Neutrophil (primary cell): ENCODE results near the gene CDK6.

Experiments used
- H3K27ac ChIP-seq: fragments of 200-600 bp; sonication (generic); 2 replicates; pipeline ENCODE4 v1.5.1; 2016; ENCODE audit warnings: mild to moderate bottlenecking, moderate library complexity
- H3K27me3 ChIP-seq: fragments of 200-600 bp; sonication (generic); 2 replicates; pipeline ENCODE4 v1.6.0; 2016; ENCODE audit warnings: mild to moderate bottlenecking
- H3K36me3 ChIP-seq: fragments of 200-600 bp; sonication (generic); 2 replicates; pipeline ENCODE4 v1.5.1; 2017
- H3K4me1 ChIP-seq, 2 experiments: fragments of 200-600 bp in 1 of 2; sonication (generic) in 1 of 2; 1 replicate in 1 of 2; 2 replicates in 1 of 2; pipeline versions ENCODE4 v1.5.1 to v1.6.1; 2013 to 2016; ENCODE audit warnings: low read depth in 1 of 2, low read length in 1 of 2, mild to moderate bottlenecking in 1 of 2, moderate library complexity in 1 of 2; ENCODE audit not compliant: control insufficient read depth in 1 of 2, insufficient read depth in 1 of 2
- H3K4me3 ChIP-seq, 2 experiments: fragments of 200-600 bp in 1 of 2; sonication (generic) in 1 of 2; 1 replicate in 1 of 2; 2 replicates in 1 of 2; pipeline ENCODE4 v1.5.1; 2013 to 2016; ENCODE audit warnings: low read depth in 1 of 2, low read length in 1 of 2, mild to moderate bottlenecking in 1 of 2, moderate library complexity in 1 of 2
- H3K9me3 ChIP-seq: fragments of 200-600 bp; sonication (generic); 2 replicates; pipeline ENCODE4 v1.5.1; 2016
- CTCF ChIP-seq: fragments of 200-600 bp; sonication (generic); IDR thresholded peaks from 2 replicates; pipeline ENCODE4 v1.5.1; 2016; ENCODE audit warnings: antibody characterized with exemption

The CDK6 gene

GRCh38 chr7:92694211-92694610, 142.2 kb downstream of the CDK6 start:
- Histone ChIP-seq H3K27ac (no peak overlapping the region), H3K4me3 (no peak overlapping the region), H3K4me1 (peaks cover 3 to 13% of the 10 kb centered on the region in 2 experiments), H3K36me3 (no peaks in the 10 kb centered on the region), H3K27me3 (no peaks in the 10 kb centered on the region), H3K9me3 (no peaks in the 10 kb centered on the region)
- TF ChIP-seq CTCF, result no peak

- peaks cover 3 to 13% of the 10 kb centered on the region in 2 experiments for H3K4me1 ChIP-seq
- no peak overlapping the region for H3K4me3 ChIP-seq
- TF ChIP-seq CTCF, result no peak
- no peaks in the 10 kb centered on the region for H3K36me3 ChIP-seq
- H3K9me3 ChIP-seq, result no peaks in the 10 kb centered on the region
- no peak overlapping the region for H3K27ac ChIP-seq
- H3K27me3 ChIP-seq, result no peaks in the 10 kb centered on the region
Measured at GRCh38 chr7:92693519-92693918, 142.9 kb downstream of the CDK6 start.

- Histone ChIP-seq H3K4me3 (no peak overlapping the region), H3K27ac (no peak overlapping the region), H3K27me3 (no peaks in the 10 kb centered on the region), H3K9me3 (no peaks in the 10 kb centered on the region), H3K4me1 (peaks cover 3 to 13% of the 10 kb centered on the region in 2 experiments), H3K36me3 (no peaks in the 10 kb centered on the region)
- TF ChIP-seq CTCF, result no peak
Measured at GRCh38 chr7:92691578-92691977, 144.8 kb downstream of the CDK6 start.

GRCh38 chr7:92685136-92686042, 151.0 kb downstream of the CDK6 start:
- no peaks in the 10 kb centered on the region for H3K27me3 ChIP-seq
- TF ChIP-seq CTCF, result no peak
- H3K4me3 ChIP-seq, result no peak overlapping the region
- no peaks in the 10 kb centered on the region for H3K4me1 ChIP-seq
- no peak overlapping the region for H3K27ac ChIP-seq
- H3K9me3 ChIP-seq, result no peaks in the 10 kb centered on the region
- no peaks in the 10 kb centered on the region for H3K36me3 ChIP-seq

GRCh38 chr7:92684274-92684673, 152.1 kb downstream of the CDK6 start:
- H3K27ac ChIP-seq, result no peak overlapping the region
- no peaks in the 10 kb centered on the region for H3K36me3 ChIP-seq
- no peaks in the 10 kb centered on the region for H3K27me3 ChIP-seq
- H3K4me1 ChIP-seq, result no peaks in the 10 kb centered on the region
- no peaks in the 10 kb centered on the region for H3K9me3 ChIP-seq
- no peak overlapping the region for H3K4me3 ChIP-seq
- no peak for TF ChIP-seq CTCF
